Measurements from ENCODE around the gene MT1M. TPM values are rescaled to one million over a fixed set of nuclear protein-coding genes. Genes with fewer than 3 reads are reported as not detected.

MT1M gene
- total and polyA plus RNA-seq, 2 of the 8 experiments (the other 6 are each of a cell fraction or from before 2014, with no cell fraction given): 2.1 TPM; not detected in 1

GRCh38 chr16:56677474-56677873 is 45.0 kb downstream of the MT1M start:
- H3K14ac ChIP-seq (ENCODE audit: insufficient read length): no peak overlapping the region
- H3K4me1 ChIP-seq (replicated peaks in 1 of 4; ENCODE audit: control insufficient read depth in 3 of 4, insufficient read depth in 4 of 4, low read length in 3 of 4): peaks cover 0 to 20% (median 4%) of the 10 kb centered on the region in 4 experiments; a peak in 5 of 7 replicates
- ChIA-PET POLR2A (ENCODE audit: partially characterized antibody) (interaction anchor here (0.6 to 12.9 kb wide), 9 partner anchors 7 to 65 kb away, joined by 3 to 205 read pairs (median 10); partner anchors contain the start of genes MT1A, MT1E, MT1G and MT1H), CTCF (ENCODE audit: partially characterized antibody) (interaction anchor here (1.5 to 6.0 kb wide), 6 partner anchors 20 to 76 kb away, joined by 3 to 57 read pairs (median 6); no protein-coding TSS in a partner anchor)
- no peak for DNase-seq (ENCODE audit: low read depth in 1 of 2, low spot score in 2 of 2)
- WGBS, 2 experiments (ENCODE audit: extremely low coverage in 1 of 2, insufficient coverage in 1 of 2, insufficient read length in 1 of 2, insufficient replicate concordance in 2 of 2, low coverage in 1 of 2, low lambda C conversion rate in 2 of 2, missing lambda C conversion rate in 1 of 2): 74% methylated on average over 3 of the region's 3 CpGs; no CpG with 5 or more reads in 1 of the 2 experiments
- no peak for FAIRE-seq
- peaks cover 0 to 1% of the 10 kb centered on the region in 2 experiments for H4K20me1 ChIP-seq (replicated peaks in 1 of 2; ENCODE audit: control insufficient read depth in 1 of 2, insufficient read depth in 2 of 2, low read length in 2 of 2)
- H3K4me2 ChIP-seq (ENCODE audit: insufficient read depth in 1 of 2, low read depth in 2 of 2, low read length in 2 of 2): 0 out of 4 replicates have a peak overlapping the region, but pooled peaks of 1 of the 2 experiments have one; percentile 90
- H3K36me3 ChIP-seq (ENCODE audit: control insufficient read depth in 2 of 4, insufficient read depth in 4 of 4, low read length in 3 of 4): no peaks in the 10 kb centered on the region
- no peak overlapping the region for H3K4ac ChIP-seq (replicated peaks; ENCODE audit: insufficient read length, low read depth, low read length)
- no peak overlapping the region for H3K27ac ChIP-seq (ENCODE audit: low read depth, low read length)
- H2BK120ac ChIP-seq (replicated peaks; ENCODE audit: low read depth, low read length): no peak overlapping the region
- no peak overlapping the region for H4K5ac ChIP-seq (ENCODE audit: insufficient read length, low read depth, low read length)
- H3K9ac ChIP-seq (replicated peaks in 1 of 4; ENCODE audit: extremely low read depth in 1 of 4, low read depth in 3 of 4, low read length in 3 of 4): no peak overlapping the region
- no peak overlapping the region for H3K4me3 ChIP-seq (ENCODE audit: extremely low read depth in 1 of 4, insufficient read depth in 2 of 4, low read depth in 3 of 4, low read length in 4 of 4)
- peak overlapping the region; percentile 41; the same call in 1 of the 2 replicates for H2BK20ac ChIP-seq (ENCODE audit: low read length)
- no peak overlapping the region; the same call in 1 of the 2 replicates for H2AK5ac ChIP-seq (ENCODE audit: low read depth, low read length)
- H3K56ac ChIP-seq (replicated peaks; ENCODE audit: insufficient read length, low read depth, low read length): no peak overlapping the region
- H4K8ac ChIP-seq (ENCODE audit: extremely low read depth, insufficient read depth, low read length): no peak overlapping the region
- H4K91ac ChIP-seq (replicated peaks; ENCODE audit: insufficient read length, low read length): no peak overlapping the region
- H3K79me1 ChIP-seq (ENCODE audit: low read depth, low read length): no peaks in the 10 kb centered on the region
- H3K18ac ChIP-seq (ENCODE audit: extremely low read depth, low read length): no peak overlapping the region; the same call in 1 of the 2 replicates
- peak overlapping the region; percentile 70; the same call in 1 of the 2 replicates for H2BK12ac ChIP-seq (ENCODE audit: low read depth, low read length)
- no peak overlapping the region for H2AFZ ChIP-seq (ENCODE audit: low read length)
- H3K79me2 ChIP-seq (ENCODE audit: control insufficient read depth in 1 of 2, insufficient read depth in 2 of 2, low read length in 2 of 2): no peaks in the 10 kb centered on the region
- no peaks in the 10 kb centered on the region for H3K9me3 ChIP-seq (ENCODE audit: insufficient read depth in 2 of 2, low read depth in 1 of 2, low read length in 1 of 2)
- H2BK15ac ChIP-seq (ENCODE audit: low read length): peak overlapping the region; percentile 73; the same call in 1 of the 2 replicates
- no peak overlapping the region for H3K23ac ChIP-seq (ENCODE audit: insufficient read length)
- H3K23me2 ChIP-seq (ENCODE audit: low read depth, low read length): peaks cover 6% of the 10 kb centered on the region
- H2BK5ac ChIP-seq (ENCODE audit: low read depth, low read length): 0 out of 2 replicates have a peak overlapping the region, but pooled peaks have one; percentile 60
- peaks cover 5 to 56% (median 29%) of the 10 kb centered on the region in 4 experiments for H3K27me3 ChIP-seq (replicated peaks in 1 of 4; ENCODE audit: control insufficient read depth in 3 of 4, extremely low read depth in 1 of 4, insufficient read depth in 3 of 4, low read length in 3 of 4)
- TF ChIP-seq EZH2 (IDR thresholded peaks at IDR 0.05; ENCODE audit: low read depth, low read length, severe bottlenecking) (no peak), ATF3 (IDR thresholded peaks at IDR 0.05; ENCODE audit: insufficient read depth, low read depth, low read length) (no peak), YY1 (IDR thresholded peaks at IDR 0.05; ENCODE audit: low read depth, low read length) (no peak), CHD1 (IDR thresholded peaks at IDR 0.05; ENCODE audit: low read depth, low read length) (no peak), CBX5 (IDR thresholded peaks at IDR 0.05; ENCODE audit: low read depth, low read length) (no peak), TAF7 (optimal IDR thresholded peaks at IDR 0.05; ENCODE audit: borderline replicate concordance, low read depth, low read length) (no peak), MAX (IDR thresholded peaks at IDR 0.05) (no peak), CREB1 (IDR thresholded peaks at IDR 0.05) (no peak), RAD21 (IDR thresholded peaks at IDR 0.05 in 1 of 2, conservative IDR thresholded peaks at IDR 0.05 in 1 of 2; ENCODE audit: low read depth in 2 of 2, low read length in 2 of 2) (no peak), TCF12 (IDR thresholded peaks at IDR 0.05; ENCODE audit: low read depth, low read length) (no peak), SUZ12 (IDR thresholded peaks at IDR 0.05; ENCODE audit: low read length) (no peak)

All from H1 (cell line).